Posterior vena cava (tissue), 2 donors: Measurements from ENCODE around the gene NCOR1. TPM values are rescaled to one million over a fixed set of nuclear protein-coding genes. Genes with fewer than 3 reads are reported as not detected.
"Not testable (repeated sequence)": the region's sequence is repeated elsewhere in the genome, so short reads cannot be mapped to it uniquely, and the experiment has no call there.

Experiments used
- DNase-seq: peaks from one replicate; pipeline ENCODE4 v3.0.0-alpha.2; 2020; ENCODE audit warnings: low spot score
- intact Hi-C, 2 donors: fragments of 100-400 bp; cut with DNase I; formaldehyde crosslinking; loops; one replicate each; pipeline versions ENCODE4 v1.14.1 to v1.14.2; 2022 to 2023
- long read RNA-seq, 2 donors: library from polyadenylated mRNA; unstranded; transcript quantifications; one replicate each; pipeline ENCODE4 v2.0.0, GENCODE V29; 2020 to 2021
- total RNA-seq, 2 donors: library from RNA; stranded (reverse); fragmentation: NEBNext Ultra II Directional; extraction: Animal tissue kit (Norgen Biotek cat#: 25700); gene quantifications; one replicate each; pipeline ENCODE4 v1.2.1, GENCODE V29; 2021
- donor health status: DM: yes; HTN: yes; CAD: no.
- donor health status: DM: yes; HTN: yes; CAD: no.

The NCOR1 gene
- 100 to 1,000 TPM in 1 of 2 donors, 10 to 100 TPM in 1; 97.0 to 108 TPM for total RNA-seq
- long read RNA-seq, donor 1, transcript NCOR1-206 (15 exons, 1,883 nt): major isoform, 13 of 81 reads
- long read RNA-seq, donor 1, partial matches to known transcripts: 35 of 81 reads
- long read RNA-seq, donor 1, other reads (novel, unspliced or antisense): 28 of 81 reads
- long read RNA-seq, donor 2, transcript NCOR1-221 (16 exons, 1,877 nt): minor isoform, 40 of 389 reads
- long read RNA-seq, donor 2, transcript NCOR1-206 (15 exons, 1,883 nt): major isoform, 64 of 389 reads
- long read RNA-seq, donor 2, transcript NCOR1-209 (17 exons, 1,969 nt): minor isoform, 7 of 389 reads
- long read RNA-seq, donor 2, partial matches to known transcripts: 179 of 389 reads
- long read RNA-seq, donor 2, other reads (novel, unspliced or antisense): 98 of 389 reads

- intact Hi-C loops: loop anchor here in 1 of 2 donors (10.0 kb wide), 1 partner anchor 69 kb away; no protein-coding TSS in a partner anchor
- peak; percentile 98 for DNase-seq
Observed at GRCh38 chr17:16215273-16215964, at the start of gene NCOR1. TSS of gene NCOR1 (minus strand) at chr17:16215534. CDS start at chr17:16194569, 20,965 bp downstream.

GRCh38 chr17:16262201-16262600 lies 46.9 kb upstream of the NCOR1 start:
- DNase-seq: no peak
- intact Hi-C loops: no loop called here

- DNase-seq: no peak
- intact Hi-C loops: no loop called here
Observed at GRCh38 chr17:16261049-16261448, 45.7 kb upstream of the NCOR1 start.

GRCh38 chr17:16259926-16260325 lies 44.6 kb upstream of the NCOR1 start:
- intact Hi-C loops: no loop called here
- no peak for DNase-seq

- intact Hi-C loops: no loop called here
- DNase-seq: no peak
Observed at GRCh38 chr17:16258901-16259300, 43.6 kb upstream of the NCOR1 start.

DNA sequence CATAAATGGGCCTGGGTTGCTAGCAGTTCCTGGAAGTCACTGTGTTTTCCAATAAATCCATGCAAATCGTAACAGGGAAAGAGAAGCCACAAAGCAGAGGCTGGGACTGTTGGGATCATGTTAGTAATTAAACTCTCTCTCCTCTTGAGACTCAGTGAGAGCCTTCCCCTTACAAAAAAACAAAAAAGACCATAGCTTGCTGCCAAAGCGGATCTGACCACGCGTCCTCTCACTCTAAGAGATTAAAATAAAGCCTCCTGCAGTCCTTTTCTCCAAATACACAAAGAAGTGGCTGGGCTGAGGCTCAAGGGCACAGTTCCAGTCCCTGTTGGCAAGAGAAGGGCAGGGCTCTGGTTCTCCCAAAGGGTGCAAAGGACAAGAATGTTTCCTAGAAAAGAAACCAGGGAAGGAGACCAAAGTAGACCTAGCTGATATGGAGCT lies 40.2 kb upstream of the NCOR1 start:
- intact Hi-C loops: no loop called here
- DNase-seq: peak; percentile 84

DNA sequence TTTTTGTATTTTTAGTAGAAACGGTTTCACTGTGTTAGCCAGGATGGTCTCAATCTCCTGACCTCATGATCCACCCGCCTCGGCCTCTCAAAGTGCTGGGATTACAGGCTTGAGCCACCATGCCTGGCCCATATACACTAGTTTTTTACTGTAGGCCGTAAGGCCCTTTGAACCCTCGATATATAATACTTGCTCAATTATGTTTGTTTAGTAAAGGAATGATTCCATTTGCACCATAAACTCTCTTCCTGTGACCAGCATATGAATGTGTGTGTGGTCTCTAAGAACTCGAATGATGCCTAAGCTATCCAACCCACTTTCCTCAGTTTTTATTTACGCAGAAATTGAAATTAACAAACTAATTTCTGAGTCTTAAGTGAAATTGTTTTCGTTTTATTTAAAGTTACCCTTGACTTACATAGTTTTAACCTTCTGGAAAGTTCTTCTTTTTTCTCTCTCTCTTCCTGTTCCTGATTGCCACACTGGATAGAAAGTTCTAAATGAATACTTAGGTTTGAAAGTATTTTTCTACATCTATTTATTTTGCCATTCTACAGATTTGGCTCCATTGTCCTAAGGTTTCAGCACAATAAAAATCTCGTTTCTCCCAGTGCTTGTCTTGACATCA lies 39.6 kb upstream of the NCOR1 start:
- intact Hi-C loops: no loop called here
- DNase-seq: no peak

- intact Hi-C loops: no loop called here
- no peak for DNase-seq
Observed at GRCh38 chr17:16251556-16251955, 36.2 kb upstream of the NCOR1 start.

- intact Hi-C loops: no loop called here
- DNase-seq: no peak
Observed at GRCh38 chr17:16251043-16251442, 35.7 kb upstream of the NCOR1 start.

- DNase-seq: no peak
Observed at GRCh38 chr17:16250635-16251034, 35.3 kb upstream of the NCOR1 start.

DNA sequence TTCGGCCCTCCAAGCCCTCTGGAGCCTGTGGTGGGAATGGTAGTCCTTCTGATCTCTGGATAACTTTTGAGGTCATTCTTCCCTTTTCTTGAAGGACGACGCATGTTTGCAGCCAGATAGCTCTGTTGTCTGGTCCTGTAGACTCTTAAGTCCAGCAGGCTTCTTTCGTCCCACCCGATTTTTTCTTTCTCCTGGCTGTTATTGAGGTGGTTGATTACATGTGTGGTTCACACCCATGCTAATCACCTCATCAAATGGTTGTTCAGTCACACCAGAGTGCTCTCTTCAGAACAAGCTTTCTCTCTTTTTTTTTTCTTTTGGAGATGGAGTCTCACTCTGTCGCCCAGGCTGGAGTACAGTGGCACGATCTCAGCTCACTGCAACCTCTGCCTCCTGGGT lies 32.3 kb upstream of the NCOR1 start:
- DNase-seq: no peak
- intact Hi-C loops: no loop called here

More at GRCh38 chr17:16250635-16251034, 35.3 kb upstream of the NCOR1 start:
- intact Hi-C loops: no loop called here

DNA sequence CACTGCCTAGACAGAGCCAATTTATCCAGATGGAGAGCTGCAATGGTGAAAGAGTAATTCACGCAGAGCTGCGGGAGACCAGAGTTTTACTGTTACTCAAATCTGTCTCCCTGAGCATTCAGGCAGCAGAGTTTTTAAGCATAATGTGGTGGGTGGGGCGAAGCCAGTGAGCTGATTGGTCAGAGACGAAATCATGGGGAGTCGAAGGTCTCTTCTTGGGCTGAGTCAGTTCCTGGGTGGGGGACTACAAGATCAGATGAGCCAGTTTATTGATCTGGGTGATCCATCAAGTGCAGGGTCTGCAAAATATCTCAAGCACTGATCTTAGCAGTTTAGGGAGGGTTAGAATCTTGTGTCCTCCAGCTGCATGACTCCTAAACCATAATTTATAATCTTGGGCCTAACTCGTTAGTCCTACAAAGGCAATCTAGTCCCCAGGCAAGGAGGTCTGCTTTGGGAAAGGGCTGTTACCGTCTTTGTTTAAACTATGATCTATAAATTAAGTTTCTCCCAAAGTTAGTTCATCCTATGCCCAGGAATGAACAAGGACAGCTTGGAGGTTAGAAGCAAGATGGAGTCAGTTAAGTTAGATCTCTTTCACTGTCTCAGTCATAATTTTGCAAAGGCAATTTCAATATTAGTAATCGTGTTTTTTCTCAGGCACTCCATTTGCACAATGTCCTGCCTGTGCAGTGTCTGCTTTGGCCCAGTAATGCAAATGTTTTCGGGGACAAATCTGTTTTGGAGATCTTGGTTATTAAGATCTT lies 28.6 kb upstream of the NCOR1 start:
- intact Hi-C loops: no loop called here

DNA sequence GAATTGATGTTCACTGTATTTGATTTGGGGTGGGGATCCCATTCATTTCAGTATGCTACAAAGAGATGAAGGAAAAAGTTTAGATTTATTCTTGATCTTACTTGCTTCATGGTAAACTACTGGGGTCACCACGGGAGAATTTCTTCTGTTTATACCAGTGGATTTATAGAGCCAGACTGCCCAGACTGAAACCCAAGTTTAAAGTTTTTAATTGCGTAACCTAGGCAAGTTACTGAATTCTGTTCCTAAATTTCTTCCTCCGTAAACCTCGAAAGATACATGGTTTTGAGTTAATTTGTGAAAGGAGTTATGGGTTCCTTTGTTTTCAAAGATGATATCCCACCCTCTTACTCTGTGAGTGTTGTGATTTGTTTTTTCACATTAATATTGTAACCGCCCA lies 28.1 kb upstream of the NCOR1 start:
- no peak for DNase-seq
- intact Hi-C loops: no loop called here

More for the DNA sequence above, 28.6 kb upstream of the NCOR1 start:
- no peak for DNase-seq

DNA sequence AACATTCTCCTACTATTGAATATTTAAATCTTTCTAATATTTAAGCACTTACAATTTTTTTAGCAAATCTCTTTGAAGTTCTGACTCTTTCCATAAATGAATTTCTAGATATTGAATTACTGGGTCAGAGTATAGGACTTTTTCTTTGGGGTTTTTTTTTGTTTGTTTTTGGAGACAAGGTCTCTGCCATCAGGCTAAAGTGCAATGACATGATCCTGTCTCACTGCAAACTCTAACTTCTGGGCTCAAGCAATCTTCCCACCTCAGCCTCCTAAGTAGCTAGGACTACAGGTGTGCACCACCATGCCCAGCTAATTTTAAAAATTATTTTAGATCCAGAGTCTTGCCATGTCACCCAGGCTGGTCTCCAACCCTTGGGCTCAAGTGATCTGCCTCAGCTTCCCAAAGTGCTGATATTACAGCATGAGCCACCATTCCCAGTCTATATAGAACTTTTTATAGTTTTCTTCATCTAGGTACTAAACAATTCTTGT lies 26.6 kb upstream of the NCOR1 start:
- DNase-seq: no peak
- intact Hi-C loops: no loop called here

DNA sequence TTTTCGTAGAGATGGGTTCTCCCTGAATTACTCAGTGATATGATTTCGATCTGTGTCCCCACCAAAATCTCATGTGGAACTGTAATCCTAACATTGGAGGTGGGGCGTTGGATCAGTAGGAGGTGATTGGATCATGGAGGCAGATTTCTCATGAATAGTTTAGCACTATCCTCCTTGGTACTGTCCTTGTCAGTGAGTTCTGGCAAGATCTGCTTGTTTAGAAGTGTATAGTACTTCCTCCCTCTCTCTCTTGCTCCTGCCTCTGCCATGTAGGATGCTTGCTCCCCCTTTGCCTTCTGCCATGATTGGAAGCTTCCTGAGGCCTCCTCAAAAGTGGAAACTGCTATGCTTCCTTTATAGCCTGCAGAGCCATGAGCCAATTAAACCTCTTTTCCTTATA lies 24.6 kb upstream of the NCOR1 start:
- no peak for DNase-seq
- intact Hi-C loops: no loop called here

DNA sequence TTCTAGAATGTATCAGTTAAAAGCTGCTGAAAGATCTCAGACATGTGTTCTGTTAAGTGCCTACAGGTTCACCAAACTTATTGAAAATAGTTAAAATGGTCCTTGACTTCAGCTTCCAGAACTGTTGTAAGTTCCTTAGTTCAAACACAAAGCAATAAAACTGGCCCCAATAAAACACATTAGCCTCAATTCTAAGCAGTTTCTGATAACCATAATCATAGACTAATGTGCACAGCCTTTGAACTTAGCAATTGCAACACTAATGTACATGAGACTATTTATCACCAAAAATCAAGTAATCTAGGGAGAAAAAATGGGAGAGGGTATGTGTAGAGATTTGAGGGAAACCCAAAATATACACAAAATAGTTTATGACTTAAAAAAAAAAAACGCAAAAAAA lies 17.1 kb upstream of the NCOR1 start:
- intact Hi-C loops: no loop called here
- no peak for DNase-seq

DNA sequence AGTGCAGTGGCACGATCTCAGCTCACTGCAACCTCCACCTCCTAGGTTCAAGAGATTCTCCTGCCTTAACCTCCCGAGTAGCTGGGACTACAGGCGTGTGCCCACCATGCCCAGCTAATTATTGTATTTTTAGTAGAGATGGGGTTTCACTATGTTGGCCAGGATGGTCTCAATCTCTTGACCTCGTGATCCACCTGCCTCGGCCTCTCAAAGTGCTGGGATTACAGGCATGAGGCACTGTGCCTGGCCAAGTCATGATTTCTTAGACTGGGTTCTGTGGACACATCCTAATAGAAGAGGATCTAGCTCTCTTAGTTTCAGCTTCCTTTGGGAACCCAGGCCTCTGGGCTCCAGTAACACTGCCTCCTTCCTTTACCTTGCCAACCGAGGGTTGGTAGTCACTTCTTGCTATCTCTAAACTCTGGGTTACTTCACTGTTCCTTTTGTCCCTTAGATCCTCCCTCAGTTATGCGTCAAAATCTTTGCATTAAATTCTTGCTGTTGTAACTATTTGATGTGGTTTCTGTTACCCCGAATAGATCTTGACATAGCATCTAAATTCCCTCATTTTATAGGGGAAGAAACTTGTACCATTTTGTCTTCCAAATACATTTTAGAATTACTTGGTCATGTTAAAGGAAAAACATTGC lies 14.7 kb upstream of the NCOR1 start:
- DNase-seq, intact Hi-C loops: not testable (repeated sequence)

DNA sequence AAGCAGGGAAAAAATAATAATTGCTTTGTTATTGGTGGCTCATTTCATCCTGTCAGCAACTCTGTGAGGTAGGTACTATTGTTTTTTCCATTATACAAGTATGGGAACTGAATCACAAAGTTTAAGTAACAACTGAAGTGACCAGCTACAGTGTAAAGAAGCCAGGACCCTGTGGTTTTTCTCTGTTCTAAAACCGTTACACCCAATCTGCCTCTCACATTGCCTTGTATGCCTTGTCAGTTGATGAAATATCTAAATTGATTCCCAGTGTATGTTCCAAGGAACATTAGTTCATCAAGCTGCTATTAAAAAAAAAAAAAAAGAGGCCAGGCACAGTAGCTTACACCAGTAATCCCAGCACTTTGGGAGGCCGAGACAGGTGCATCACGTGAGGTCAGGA lies 7.1 kb upstream of the NCOR1 start:
- intact Hi-C loops: no loop called here
- DNase-seq: no peak
